Transverse colon (tissue), 3 donors: Measurements from ENCODE around the gene MYO7A.

Experiments used
- CTCF ChIP-seq, 5 experiments: fragments of 200-600 bp in 3 of 5; fragments of 450-650 bp in 2 of 5; sonication (generic) in 3 of 5; IDR thresholded peaks; 1 replicate in 2 of 5; 2 replicates in 3 of 5; pipeline ENCODE4 v1.5.1; 2016 to 2017; ENCODE audit warnings: antibody characterized with exemption in 5 of 5, inconsistent platforms in 3 of 5, mild to moderate bottlenecking in 2 of 5, moderate library complexity in 1 of 5
- POLR2A ChIP-seq: fragments of 450-650 bp; IDR thresholded peaks from one replicate; pipeline ENCODE4 v1.6.1; 2016; ENCODE audit warnings: antibody characterized with exemption, mild to moderate bottlenecking, moderate library complexity

DNA sequence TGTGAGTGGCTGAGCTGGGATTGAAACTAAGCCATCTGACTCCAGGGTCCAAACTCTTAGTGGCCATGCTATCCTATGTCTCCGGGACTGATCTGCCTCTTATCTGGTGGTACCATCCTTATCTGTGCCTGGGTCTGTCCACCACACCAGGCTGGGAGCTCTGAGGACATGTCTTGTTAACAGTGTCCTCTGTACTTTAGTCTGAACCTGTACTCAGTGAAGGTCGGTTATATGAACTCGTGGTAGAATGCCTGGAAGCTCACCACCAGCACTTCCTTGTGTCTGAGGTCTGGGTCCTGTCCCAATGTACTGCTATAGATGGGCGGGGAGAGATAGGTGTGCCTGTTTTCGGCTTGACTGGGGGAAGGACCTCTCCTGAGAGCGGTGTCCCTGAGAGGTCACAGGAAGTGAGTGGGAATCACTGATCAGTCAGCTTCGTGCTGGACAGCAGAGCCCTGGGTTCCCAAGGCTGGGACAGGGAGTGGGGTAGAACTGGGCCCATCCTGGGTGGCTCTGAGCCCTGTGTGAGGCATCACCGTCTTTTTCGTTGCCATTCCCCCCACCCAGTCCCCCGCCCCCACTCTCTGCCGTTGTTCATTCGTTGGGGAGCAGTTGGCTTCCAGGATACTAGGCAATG is 8.9 kb downstream of the MYO7A start:
- no peak for TF ChIP-seq CTCF (IDR thresholded peaks at IDR 0.05)
- no peak for TF ChIP-seq POLR2A
